Erythroblast (primary cell): ENCODE results near the gene THAP7.
"Not testable (repeated sequence)": the region's sequence is repeated elsewhere in the genome, so short reads cannot be mapped to it uniquely, and the experiment has no call there.

Experiments used
- GATA1 ChIP-seq: IDR thresholded peaks from 2 replicates; pipeline ENCODE4 v1.6.1; 2011; ENCODE audit warnings: low read depth, mild to moderate bottlenecking, control low read depth, low read length, moderate library complexity
- POLR2A ChIP-seq: IDR thresholded peaks from 2 replicates; pipeline ENCODE4 v1.6.1; 2011; ENCODE audit warnings: mild to moderate bottlenecking, low read length

GRCh38 chr22:21048965-21049364, 47.0 kb upstream of the THAP7 start:
- TF ChIP-seq POLR2A, GATA1: not testable (repeated sequence)
